Middle frontal gyrus (tissue), 1 donor: ENCODE results near the gene MET.

Source experiments
- DNase-seq: peaks from one replicate; pipeline ENCODE4 v3.0.0-alpha.2; 2015; ENCODE audit warnings: low spot score; ENCODE audit errors: extremely low spot score

Gene MET

DNA sequence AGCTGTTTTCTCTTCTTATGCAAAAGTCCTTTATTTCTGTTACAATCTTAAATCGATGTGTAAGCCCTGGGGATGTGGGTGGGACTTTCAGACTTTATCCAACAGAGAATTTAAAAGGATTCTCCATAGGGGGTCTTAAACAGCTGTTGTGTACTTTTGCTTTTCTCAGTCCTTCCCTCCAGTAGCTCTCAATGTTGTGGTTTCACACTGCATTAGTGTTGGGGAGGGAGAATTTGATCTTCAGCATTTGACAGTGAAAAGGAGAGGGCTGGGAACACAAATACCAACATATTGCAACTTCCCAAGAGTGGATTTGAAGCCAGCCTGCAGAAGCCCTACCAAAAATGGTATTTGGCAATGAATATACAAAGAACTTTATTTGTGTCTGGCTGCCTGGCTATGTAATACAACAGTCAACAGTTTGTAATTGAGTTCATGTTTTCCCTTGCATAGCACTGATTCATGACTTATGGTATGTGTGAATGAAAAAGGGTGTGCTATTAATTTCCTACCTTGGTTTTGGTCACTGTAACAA, 110.2 kb downstream of the MET start:
- DNase-seq: no peak

DNA sequence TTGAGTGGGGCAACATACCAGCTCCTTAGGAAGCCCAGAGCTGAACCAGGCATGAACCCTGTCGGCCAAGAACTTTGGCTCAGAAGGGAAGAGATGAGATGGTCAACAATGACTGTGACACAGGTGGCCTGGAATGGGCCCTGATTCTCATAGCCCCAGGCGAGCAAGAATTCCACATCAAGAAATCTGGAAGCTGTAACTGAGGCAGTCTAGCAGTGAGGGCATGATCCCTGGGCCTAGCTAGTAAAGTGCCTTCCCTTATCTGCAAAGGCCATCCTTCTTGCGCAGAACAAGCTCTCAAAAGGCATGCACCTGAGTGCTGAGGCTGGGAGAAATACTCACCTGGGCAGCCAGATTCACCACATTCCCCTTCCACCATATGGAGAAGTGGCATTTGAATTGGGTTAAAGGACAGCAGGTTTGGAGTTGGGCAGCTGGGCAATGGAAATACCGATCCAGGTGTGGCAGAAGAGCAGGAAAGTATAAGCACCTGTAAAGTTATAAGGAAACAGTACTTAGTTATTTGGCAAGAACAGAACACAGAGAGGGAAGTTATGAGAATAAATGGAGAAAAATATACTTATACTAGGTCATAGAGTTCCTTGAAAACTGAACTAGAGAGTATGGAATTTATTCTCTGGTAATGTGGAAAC, 111.8 kb downstream of the MET start:
- no peak for DNase-seq

DNA sequence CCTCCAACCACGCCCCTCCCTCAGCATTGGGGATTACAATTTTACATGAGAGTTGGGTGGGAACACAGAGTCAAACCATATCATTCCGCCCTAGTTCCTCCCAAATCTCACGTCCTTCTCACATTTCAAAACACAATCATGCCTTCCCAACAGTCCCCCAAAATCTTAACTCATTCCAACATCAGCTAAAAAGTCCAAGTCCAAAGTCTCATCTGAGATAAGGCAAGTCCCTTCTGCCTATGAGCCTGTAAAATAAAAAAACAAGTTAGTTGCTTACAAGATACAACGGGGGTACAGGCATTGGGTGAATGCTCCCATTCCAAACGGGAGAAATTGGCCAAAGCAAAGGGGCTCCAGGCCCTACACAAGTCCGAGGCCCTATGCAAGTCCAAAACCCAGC, 112.7 kb downstream of the MET start:
- DNase-seq: no peak

DNA sequence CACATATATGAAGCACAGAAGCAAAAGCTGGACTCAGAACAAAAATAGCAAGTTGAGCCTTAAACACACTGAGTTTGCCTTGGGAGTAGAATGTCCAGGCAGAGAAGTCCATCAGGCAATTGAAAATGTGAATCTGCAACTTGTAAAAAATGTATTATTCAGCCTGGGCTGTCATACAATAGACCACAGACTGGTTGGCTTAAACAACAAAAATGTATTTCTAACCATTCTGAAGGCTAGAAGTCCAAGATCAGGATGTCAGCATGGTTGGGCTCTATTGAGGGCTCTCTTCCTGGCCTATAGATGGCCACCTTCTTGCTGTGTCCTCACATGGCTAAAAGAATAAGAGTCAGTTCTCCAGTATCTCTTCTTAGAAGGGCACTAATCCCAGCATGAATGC, 113.8 kb downstream of the MET start:
- no peak for DNase-seq

DNA sequence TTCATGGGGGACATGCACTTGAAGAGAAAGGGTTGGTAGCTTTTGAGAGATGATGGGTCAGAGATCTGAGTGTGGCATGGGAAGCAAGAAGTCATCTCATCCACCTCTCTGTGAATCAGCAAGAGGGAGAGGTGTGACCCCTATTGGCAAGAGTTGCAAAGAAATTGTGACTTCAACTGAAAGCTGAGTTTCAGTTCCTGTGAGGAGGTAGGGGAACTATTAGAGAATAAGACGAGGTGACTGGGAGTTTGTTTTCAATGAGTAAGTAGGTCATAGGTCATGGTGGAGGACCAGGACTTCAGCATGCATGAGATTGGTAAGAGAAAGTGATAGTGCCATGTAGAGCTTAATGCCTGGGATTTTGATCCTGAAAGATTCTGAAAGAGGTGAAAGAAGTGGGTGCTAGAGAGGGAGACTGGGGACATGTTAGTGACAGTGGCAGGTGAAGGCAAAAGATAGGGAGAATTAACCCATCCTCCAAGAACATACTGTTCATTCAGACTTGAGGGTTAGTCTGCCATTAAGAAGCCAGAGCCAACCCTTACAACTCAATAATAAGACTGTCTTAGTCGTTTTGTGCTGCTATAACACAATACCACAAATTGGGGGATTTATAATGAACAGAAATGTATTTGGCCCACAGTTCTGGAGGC, 114.9 kb downstream of the MET start:
- DNase-seq: no peak

DNA sequence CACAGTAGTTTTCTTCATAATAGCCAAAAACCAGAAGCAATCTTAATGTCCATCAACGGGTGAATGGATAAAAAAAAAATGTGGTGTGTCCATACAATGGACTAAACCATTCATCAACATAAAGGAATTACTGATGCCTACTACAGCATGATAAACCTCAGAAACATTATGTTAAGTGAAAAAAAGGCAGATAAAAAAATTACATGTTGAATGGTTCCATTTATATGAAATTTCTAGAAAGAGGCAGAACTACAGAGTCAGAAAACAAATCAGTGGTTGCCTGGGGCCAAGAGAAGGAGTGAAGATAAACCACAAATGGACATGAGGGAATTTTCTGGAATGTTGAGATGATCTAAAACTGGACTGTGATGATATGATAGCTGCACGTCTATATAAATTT, 115.9 kb downstream of the MET start:
- no peak for DNase-seq

DNA sequence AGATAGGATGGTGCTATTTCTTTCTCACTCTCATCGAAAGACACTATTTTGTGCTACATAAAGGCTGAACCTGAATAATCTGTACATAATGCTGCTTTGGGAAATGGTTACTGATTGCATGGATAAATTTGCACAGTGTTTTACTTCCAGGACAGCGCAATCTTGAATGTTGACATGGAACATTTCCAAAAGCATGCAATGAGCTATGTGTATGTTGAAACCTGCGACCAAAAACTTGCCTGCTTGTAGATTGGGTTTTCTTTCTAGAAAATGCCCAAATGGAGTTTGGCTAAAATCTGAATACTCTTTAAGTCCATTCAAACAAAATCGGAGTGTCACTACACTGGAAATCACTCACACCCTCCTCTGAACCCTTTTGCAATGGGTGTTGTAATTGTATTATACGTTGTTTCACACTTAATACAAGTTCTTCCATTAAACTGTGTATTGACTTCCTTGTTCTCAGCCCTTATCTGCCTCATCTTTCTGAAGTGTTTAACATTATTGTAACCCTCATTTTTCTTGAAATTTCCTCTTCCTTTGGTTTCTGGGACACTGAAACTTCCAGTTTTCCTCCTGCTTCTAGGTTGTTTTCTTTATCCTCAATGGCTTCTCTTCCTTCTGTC, 116.7 kb downstream of the MET start:
- no peak for DNase-seq

DNA sequence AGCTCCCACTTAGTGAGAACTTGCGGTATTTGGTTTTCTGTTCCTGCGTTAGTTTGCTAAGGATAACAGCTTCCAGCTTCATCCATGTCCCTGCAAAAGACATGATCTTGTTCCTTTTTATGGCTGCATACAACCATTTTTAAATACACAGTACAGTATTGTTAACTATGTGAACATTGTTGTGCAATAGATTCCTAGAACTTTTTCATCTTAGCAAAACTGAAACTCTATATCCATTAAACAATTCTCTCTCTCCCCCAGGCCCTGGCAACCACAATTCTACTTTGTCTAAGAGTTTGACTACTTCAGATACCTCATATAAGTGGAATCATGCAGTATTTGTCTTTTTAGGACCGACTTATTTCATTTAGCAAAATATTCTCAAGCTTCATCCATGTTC, 118.0 kb downstream of the MET start:
- DNase-seq: no peak

DNA sequence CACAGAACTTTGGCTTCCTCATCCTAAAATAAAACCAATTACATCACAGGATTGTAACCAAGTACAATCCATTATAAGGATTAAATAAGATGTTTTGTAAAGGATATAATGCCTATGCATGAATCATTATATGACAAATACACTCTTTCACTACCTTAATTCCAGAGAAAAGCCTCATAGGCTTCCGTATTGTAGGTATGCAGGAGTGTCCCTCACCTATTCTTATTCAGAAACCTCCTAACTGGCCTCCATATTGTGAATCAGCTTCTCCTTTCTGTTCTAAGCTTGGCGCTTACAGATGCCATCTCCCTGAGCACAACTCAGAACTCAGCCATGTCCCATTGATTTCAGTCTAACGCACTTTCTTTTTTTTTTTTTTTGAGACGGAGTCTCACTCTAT, 120.8 kb downstream of the MET start:
- no peak for DNase-seq

DNA sequence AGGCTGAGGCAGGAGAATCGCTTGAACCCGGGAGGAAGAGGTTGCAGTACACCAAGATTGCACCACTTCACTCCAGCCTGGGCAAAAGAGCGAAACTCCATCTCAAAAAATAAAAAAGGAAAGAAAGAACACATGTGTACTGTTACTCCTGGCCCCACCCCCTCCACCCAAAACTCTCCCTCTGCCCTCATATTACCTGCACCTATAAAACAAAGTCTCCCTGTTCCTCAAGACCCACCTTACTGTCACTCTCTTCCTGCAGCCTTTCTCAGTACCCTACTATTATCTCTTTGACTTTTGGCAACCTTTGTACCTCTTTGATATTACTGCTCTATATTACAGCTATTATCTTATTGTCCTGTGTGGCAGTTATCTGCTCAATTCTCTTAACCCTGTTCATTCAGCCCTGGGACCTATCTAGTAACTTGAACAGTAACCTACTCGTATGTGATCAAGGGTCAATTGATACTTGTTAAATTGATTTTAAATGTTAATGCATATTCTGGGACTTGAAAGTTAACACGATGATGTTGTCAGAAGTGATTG, 121.9 kb downstream of the MET start:
- DNase-seq: no peak

DNA sequence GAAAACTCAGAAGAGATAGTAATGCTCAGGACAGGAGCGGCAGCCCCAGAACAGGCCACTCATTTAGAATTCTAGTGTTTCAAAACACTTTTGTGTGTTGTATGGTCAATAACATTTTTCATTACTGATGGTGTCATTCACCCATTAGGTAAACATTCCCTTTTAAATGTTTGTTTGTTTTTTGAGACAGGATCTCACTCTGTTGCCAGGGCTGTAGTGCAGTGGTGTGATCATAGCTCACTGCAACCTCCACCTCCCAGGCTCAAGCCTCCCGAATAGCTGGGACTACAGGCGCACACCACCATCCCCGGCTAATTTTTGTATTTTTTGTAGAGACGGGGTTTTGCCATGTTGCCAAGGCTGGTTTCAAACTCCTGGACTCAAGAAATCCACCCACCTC, 124.5 kb downstream of the MET start:
- DNase-seq: no peak

DNA sequence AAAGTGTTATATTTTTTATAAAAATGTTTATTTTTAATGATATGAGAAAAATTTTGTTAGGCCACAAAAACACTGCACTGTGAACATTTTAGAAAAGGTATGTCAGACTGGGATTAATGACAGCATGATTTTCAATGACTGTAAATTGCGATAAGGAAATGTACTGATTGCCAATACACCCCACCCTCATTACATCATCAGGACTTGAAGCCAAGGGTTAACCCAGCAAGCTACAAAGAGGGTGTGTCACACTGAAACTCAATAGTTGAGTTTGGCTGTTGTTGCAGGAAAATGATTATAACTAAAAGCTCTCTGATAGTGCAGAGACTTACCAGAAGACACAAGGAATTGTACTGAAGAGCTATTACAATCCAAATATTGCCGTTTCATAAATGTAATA, 125.6 kb downstream of the MET start:
- no peak for DNase-seq

DNA sequence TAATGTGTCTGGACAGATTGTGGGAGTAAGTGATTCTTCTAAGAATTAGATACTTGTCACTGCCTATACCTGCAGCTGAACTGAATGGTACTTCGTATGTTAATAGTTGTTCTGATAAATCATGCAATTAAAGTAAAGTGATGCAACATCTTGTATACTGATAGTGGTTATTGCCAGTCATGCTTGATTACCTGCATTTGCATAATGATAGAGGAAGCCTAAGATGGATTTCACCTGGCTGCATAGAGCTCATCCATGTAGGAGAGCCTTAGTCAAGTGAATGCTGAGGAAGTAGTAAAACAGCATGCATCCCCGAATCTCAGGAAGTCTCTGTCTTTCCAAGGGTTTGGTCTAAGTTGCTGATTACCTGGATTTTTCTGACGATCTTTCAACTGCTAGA, 126.2 kb downstream of the MET start:
- DNase-seq: no peak

DNA sequence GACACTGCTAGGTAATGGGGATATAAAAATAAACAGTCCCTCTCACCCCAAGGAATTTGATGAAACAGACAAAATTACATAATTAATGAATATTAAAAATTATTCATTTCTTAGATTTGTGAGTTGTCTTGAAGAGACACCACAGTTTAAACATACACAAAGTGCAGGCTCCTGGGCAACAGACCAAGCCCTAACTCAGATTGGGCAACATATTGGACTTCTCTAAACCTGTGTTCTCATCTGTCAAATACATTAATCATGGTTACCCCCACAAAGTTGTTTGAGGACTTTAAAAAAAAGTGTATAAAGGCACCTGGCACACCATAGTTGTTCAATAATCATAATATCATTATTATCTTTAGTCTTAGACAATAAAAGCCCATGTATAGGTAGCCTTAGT, 127.9 kb downstream of the MET start:
- DNase-seq: no peak

DNA sequence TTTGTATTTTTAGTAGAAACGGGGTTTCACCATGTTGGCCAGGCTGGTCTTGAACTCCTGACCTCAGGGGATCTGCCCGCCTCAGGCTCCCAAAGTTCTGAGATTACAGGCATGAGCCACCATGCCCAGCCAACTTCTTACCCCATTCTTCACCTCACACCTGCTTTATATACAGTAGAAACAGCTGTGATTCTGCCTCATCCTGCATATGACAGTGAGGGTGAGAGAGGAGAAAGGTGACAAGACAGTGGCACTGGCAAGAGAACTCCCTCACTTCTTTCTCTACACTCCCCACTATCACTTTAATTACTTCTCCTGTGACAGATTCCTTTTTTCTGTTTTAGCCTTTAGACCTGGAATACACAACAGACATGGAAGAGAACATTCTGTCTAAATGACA, 128.6 kb downstream of the MET start:
- no peak for DNase-seq

DNA sequence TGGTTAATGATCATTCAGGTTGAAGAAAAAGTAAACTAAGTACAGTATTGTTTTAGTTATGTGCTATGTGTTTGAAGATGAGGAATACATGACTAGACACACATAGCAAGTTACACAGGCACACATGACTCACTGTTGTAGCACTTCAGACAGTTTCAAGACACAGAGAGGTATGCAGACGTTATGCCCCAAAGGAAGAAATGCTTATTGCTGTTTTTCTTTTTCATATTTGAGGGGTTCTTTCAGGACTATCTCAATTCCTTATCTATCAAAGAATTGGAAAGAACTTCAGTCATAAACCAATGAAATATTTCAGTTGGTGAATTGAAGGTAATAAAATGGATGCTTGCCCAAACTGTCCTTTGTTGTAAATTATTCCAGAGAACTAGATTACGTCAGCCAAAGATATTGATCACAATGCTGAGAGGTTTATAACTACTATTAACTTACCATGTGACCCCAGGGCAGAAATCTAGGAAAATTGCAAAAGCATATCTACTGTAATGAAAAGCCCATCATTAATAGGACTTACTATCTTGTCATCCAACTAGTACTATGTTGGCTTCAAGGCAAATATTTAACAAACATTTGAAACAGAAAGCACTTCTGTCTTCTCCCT, 129.2 kb downstream of the MET start:
- DNase-seq: no peak

DNA sequence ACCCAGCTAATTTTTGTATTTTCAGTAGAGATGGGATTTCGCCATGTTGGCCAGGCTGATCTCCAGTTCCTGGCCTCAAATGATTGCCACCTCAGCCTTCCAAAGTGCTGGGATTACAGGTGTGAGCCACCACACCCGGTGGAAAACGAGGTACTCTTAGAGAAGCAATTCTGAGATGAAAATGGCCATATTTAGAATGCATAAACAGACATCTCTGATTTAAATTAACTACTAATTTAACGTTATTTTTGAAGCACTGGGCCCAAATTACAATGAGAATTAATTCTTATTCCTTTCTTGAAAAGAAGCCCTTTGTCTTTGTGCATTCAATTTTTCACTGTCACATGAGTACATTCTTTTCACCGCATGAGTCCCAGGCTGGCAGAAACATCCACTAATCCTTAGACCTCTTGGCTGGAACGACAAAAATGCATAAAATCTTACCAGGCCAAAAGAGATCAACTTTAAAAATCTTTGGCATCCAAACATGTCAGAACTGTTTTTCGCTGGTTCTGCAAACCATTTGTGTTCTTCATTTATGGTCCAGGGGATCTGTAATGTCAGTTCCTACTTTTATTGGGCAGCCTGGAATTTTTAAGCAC, 130.2 kb downstream of the MET start:
- DNase-seq: no peak

DNA sequence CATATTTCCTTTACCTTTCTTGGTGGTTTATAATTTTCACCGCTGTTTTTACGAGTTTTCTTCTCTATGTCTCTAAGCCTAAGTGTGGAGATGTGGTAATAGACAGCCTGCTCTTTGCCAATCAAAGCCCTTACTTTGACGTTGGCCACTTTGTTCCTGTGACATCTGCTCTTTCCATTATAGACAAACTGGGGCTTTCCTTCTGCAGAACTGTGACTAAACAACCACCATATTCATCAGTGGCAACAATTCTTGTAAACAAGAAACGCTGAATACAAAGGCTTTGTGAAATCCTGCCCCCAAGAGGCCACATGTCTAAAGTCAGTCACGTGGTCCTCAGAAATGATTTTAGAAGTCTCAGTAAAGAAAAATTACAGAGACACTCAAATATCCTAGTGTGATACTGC, 130.8 kb downstream of the MET start:
- DNase-seq: no peak

DNA sequence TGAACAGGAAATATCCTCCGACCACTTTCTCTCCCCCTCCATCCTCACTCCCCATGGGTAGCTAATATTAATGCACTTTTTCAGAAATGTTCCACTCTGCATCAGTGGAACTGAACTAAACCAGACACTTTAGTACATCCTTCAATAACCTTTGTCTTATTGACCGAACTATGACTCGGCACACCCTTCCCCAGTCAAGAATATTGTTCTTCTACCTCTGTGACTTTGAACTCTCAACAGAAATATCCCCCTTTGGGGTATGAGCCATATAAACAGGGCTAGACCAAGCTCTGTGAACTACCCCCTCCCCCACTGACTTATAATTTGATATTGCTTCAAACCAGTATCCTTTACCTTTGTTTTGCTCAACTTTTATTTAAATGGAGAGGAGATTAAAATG, 132.5 kb downstream of the MET start:
- DNase-seq: no peak

DNA sequence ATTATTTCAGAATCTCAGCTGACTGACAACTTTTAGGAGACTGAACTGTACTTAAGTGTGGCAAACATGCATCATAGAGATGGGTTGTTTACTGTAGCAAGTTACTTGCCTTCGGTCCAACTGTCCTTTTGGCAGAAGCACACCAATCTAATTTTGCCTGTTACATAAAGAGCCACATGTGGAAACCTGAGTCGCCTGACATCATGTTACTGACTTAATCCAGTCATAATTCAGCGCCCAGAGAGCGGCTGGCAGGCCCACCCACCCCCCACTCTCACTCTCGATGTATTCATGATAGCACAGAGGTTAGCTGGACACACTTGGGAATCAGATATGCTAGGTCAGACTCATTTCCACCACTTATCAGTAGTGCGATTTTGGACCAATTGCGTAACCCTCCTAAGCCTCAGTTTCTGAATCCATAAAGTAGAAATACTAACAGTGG, 133.1 kb downstream of the MET start:
- DNase-seq: no peak
